Medulla oblongata (tissue), 1 donor: ENCODE data around the gene ESRRB.

Experiments
- DNase-seq: peaks from one replicate; pipeline ENCODE4 v3.0.0-alpha.2; 2015; ENCODE audit errors: extremely low spot score

ESRRB gene

GRCh38 chr14:76375947-76376404 is at the start of gene ESRRB:
ESRRB (plus strand) TSS chr14:76376137; CDS start chr14:76376402, 265 bp downstream.
- peak; percentile 21 for DNase-seq

GRCh38 chr14:76326918-76327689 is 48.8 kb upstream of the ESRRB start:
- DNase-seq = peak; percentile 26

GRCh38 chr14:76328457-76329137 is 47.3 kb upstream of the ESRRB start:
- DNase-seq = no peak

GRCh38 chr14:76329154-76329928 is 46.6 kb upstream of the ESRRB start:
- no peak for DNase-seq

DNA sequence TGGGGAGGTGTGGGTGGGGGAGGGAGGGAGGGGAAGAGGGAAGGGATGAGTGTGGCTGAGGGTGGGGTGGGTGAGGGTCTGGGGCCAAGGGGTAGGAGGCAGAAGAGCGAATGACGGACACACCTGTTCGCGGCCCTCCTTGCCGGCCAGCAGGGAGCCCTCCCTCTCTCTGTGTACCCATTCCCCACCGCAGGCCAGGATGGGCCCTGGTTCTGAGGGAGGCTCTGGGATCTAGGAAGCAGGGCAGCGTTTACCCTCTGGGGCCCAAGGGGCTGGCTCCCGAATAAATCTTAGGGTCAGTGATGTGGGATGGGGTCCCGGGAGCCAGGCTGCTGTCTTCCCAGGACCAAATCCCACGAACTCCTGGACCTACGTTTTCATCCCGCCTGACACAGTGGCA is 46.0 kb upstream of the ESRRB start:
- DNase-seq = no peak

DNA sequence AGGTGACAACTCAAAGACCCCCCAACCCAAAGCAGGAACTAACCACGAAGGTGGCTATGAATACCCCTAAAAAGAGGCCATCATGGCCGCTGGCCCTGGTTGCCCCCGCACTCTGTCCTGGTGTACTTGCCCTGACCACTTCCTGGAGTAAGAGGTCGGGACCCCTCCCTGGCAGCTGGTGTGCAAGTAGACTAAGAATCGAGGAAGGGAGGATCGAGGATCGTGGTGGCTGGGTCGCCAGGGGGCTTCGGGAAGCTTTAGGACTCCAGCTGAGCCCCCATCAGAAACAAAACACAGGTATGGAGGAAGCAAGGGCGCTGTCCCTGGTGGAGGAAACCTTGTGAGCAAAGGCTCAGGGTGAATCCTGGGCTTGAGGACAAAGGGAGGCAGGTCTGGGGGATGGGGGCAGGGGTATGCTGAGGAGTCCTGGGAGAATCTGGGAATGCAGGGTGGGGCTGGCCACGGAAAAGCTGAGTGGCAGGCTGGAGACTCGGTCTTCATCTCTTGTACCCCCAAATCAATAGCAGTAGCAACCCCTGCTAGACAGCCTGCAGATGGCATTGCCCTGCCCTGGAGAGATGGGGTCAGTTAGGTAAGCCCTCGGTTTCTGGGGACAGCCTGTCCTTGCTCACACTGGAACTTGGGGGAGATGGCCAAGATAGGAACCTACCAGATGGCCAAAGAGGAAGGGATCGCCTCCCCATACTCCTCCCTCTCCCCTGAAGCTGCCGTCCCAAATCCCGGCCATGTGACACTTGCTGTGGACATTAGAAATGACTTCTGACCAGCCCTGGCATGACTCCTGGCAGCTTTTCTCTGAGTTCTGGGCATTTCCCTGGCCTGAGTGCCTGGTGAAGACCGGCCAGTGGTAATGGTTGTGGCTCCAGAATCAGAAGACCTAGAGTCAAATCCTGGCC is 45.3 kb upstream of the ESRRB start:
- no peak for DNase-seq

DNA sequence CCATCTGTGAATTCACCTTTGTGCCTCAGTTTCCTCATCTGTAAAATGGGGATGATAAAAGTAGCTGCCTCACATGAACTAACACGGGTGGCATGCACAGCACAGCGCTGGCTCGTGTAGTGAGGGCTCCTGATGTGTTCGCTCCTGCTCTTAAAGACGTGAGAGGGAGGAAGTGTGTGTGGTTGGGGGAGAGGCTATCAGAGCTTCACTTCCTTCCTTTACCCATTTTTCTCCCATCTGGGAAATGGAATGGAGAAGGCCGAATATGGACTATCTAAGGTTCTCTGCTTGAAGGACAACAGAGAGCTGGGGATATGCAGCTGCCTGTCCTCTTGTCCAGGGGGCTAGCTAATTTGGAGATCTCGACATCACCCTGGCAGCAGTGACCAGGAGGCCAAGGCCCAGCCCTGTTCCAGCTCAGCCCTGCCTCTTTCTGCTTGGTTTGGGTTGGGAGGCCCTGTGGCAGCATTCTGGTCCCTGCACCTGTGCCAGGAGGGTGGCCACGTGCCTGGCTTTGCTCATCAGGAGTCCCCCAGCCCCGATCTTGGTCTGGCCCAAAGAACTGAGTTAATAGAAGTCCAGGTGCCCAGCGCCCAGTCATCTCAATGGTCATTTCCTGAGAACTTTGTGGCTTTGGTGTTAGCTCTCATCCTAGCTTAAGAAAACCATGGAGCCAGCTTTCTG is 44.5 kb upstream of the ESRRB start:
- no peak for DNase-seq

GRCh38 chr14:76333664-76334063 is 42.3 kb upstream of the ESRRB start:
- DNase-seq = no peak

- DNase-seq = no peak
Measured at GRCh38 chr14:76334316-76334715, 41.6 kb upstream of the ESRRB start.

DNA sequence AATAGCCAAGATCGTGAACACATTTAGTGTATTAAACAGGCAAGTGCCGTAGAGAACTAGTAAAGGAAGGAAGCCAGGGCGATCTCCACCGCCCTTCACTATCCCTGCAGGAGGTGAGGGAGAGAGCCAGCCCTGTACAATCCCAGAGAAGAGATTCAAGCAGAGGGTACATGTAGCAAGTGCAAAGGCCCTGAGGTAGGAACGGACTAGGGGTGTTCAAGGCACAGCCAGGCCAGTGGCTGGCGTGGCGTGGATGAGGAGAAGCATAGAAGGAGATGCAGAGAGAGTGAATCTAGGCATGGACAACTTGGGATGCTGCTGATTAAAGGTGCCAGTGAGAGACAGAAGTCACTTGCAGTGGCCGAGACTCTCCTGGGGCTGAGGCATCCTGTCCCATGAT is 39.1 kb upstream of the ESRRB start:
- DNase-seq = no peak

DNA sequence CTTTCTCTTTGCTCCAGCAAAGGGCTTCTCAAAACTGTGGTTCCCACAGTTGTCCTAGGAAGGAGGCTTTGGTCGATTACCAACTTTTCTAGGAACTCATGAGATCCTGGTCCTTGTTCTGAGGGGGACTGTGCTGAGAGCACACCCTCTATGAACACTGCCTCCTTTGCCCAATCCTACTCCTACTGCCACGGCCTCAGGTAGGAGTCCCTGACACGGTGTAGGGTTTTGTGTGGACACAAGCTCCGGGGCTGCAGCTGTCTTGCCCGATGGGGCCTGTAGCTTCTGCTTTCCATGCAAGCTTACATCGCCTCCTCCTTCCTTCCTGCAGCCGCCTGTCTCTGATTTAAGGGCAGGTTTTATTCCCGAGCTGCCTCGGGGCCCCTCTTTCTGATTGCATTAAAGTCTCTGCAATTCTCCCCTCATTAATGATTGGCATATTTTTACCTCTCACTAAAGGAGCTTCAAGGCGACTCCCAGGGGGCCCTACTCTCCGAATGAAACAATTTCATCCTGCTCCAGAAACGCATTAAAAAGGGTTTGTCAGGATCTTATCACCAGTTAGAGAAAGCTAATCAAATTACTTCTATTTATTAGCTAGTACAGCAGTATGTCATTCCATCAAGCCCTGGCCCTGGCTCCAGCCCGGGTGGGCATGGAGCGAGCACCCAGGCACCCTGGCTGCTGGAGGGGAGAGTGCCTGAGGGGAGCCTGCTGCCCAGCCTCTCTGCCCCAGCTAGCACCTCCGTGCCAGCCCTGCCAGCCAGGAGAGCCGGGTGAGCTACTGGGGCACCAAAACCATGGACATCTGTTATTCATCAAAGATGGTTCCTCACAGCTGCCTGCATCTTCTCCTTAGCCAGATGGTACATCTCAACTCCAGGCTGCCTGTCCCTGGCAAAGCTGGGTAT is 38.0 kb upstream of the ESRRB start:
- no peak for DNase-seq

DNA sequence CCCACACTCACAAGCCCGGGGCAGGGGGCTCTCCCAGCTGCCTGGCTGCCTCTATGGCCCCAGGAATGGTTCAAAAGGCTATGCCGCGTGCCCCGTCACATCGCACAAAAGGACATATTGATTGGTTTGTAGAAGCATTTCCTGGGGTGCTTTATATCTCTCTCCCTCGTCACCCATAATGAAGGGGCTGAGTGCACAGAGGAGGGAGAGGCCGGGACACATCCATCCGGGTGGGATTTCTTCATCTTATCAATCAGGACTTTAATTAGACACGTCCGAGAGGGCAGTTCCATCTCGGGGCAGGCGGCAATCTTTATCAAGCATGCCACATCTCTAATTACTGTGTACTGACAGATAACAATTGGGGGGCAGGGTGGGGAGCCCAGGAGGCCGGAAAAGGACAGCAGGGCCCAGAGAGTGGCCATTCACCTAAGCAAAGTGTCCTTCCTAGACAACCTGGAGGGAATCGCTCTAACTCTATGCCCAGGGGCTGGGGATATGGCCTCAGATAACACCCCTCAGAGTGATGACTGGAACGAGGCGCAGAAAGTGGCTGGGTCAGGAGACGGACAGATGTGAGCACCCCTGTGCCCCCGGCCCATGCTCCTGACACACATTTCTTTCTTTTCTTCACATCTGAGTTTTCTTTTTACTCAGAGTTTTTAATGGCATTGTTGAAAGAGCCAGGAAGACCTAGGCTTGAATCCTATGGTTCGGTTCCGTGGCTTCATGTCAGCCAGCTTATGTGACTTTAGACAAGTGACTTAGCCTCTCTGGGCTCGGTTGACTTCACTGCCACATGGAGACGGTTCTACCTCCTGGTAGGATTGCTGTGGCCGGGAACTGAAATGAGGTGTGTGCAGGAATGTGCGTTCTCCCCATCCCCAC is 36.0 kb upstream of the ESRRB start:
- no peak for DNase-seq

DNA sequence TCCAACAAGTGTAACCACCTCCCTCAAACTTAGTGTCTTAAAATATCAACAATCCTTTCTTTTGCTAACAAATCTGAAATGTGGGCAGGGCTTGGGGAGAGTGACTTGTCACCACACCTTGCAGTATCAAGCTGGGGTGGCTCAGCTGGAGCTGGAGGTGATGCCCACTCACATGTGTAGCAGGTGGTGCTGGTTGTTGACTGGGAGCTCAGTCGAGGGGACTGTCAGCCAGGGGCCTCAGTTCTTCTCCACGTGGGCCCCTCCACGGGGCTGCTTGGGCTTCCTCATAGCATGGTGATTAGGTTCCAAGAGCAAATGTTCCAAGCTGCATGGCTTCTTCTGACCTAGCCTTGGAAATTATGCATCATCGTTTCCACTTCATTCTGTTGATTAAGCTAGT is 32.6 kb upstream of the ESRRB start:
- no peak for DNase-seq

DNA sequence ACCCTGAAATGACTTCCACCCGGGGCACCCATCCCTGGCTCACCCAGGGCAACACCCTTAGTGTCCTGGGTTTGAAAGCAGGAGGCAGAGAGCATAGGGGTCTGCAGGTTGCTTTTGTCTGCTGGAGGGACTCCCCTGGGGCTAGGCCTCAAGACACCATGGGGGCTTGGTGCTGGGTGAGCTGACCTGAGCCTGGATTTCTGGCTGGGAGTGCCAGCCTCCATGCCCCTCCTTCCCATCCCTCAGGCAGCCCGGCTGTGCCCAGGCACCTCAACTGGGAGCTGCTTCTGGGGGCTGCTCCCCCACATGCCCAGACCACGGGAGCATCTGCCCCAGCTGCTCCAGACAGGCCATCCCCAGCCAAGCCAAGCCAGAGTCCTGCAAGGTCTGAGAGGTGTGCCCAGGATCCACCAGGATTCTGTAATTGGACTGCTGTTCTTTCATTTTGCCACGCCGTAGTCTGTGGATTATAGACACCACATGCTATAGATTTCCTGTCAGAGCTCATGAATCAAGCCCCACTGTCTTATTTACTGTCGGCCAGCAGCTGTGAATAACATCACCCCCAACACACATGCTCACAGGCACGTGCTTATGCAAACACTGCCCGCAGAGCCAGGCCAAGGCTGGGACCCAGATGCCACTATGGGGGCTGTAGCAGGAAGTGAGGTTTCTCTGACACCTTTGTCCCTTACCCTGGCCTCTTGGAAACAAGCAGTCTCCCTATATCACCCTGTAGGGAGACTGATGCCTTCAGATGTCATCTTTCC is 29.4 kb upstream of the ESRRB start:
- DNase-seq = no peak

- DNase-seq = no peak
Measured at GRCh38 chr14:76348898-76349297, 27.0 kb upstream of the ESRRB start.

DNA sequence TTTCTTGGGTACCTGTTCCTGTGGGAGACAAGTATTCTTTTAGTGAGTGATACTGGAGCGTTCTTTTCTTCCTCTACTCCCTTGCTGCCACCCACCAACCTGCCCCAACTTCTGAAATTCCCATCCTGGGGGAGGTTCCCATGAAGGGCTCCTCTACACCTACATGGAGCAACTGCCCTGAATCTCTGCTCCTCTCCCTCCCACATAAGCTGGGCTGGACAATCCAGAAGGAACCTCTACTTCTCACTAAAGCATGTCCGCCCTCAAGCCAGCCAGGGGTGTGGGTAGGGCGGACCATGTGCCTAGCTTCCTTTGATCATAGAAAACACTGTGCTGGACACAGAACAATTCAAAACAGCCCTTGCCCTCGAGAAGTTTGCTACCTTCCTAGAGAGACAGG is 25.9 kb upstream of the ESRRB start:
- no peak for DNase-seq

DNA sequence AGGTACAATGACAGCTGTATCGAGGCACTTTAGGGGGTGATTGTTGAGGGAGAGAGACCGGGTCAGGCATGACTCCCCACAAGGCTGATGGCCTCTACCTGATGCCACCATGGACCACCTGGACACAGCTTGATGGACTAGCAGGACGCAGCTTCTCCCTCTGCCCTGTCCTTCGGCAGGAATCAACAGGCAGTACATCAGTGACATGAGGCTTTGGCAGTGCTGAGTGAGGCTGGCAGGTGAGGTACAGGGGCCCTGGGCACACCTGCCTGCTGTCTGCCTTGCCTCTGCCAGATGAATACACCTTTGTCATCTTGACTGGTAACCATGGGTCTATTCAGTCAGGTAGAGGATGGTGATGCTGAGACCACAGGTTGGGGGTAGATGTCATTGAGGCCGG is 25.3 kb upstream of the ESRRB start:
- no peak for DNase-seq

- DNase-seq = no peak
Measured at GRCh38 chr14:76351941-76352340, 24.0 kb upstream of the ESRRB start.
